ENCODE data around the gene LIPA. TPM values are rescaled to one million over a fixed set of nuclear protein-coding genes. Genes with fewer than 3 reads are reported as not detected.

The LIPA gene
- total RNA-seq, 4 donors from 2014 or later: 19.9 to 64.1 (median 28.8) TPM

- H3K4me3 ChIP-seq: no peak overlapping the region
- WGBS, 2 donors: 73 to 85% methylated on average over 1 of the region's 1 CpG
- DNase-seq: no peak
- intact Hi-C loops (cut with DNase I): no loop called here
- peaks cover 0 to 16% (median 0%) of the 10 kb centered on the region in 3 donors for H3K4me1 ChIP-seq
- no peak overlapping the region for H3K27ac ChIP-seq
- H3K36me3 ChIP-seq: no peaks in the 10 kb centered on the region
- no peaks in the 10 kb centered on the region for H3K9me3 ChIP-seq
- no peak for TF ChIP-seq CTCF (IDR thresholded peaks at IDR 0.05)
- TF ChIP-seq POLR2A (IDR thresholded peaks at IDR 0.05): no peak
- H3K27me3 ChIP-seq: no peaks in the 10 kb centered on the region
Observed at GRCh38 chr10:89263091-89263490, 11.5 kb upstream of the LIPA start.

- H3K9me3 ChIP-seq: no peaks in the 10 kb centered on the region
- no peak for DNase-seq
- H3K36me3 ChIP-seq: no peaks in the 10 kb centered on the region
- TF ChIP-seq CTCF (IDR thresholded peaks at IDR 0.05): no peak
- TF ChIP-seq POLR2A (IDR thresholded peaks at IDR 0.05): no peak
- H3K4me3 ChIP-seq: no peak overlapping the region
- no peaks in the 10 kb centered on the region for H3K27me3 ChIP-seq
- peaks cover 0 to 16% (median 0%) of the 10 kb centered on the region in 3 donors for H3K4me1 ChIP-seq
- no peak overlapping the region for H3K27ac ChIP-seq
- intact Hi-C loops (cut with DNase I): no loop called here
- 67 to 76% methylated on average over 5 of the region's 5 CpGs for WGBS, 2 donors
Observed at GRCh38 chr10:89262086-89263051, 10.8 kb upstream of the LIPA start.

GRCh38 chr10:89258881-89259280, 7.3 kb upstream of the LIPA start:
- peaks cover 0 to 5% (median 5%) of the 10 kb centered on the region in 3 donors for H3K9me3 ChIP-seq
- peaks cover 0 to 21% (median 0%) of the 10 kb centered on the region in 3 donors for H3K4me1 ChIP-seq
- WGBS, 2 donors: 58 to 64% methylated on average over 1 of the region's 1 CpG
- H3K27me3 ChIP-seq: no peaks in the 10 kb centered on the region
- no peak overlapping the region for H3K4me3 ChIP-seq
- no peak overlapping the region for H3K27ac ChIP-seq
- H3K36me3 ChIP-seq: no peaks in the 10 kb centered on the region
- TF ChIP-seq CTCF (IDR thresholded peaks at IDR 0.05): no peak
- TF ChIP-seq POLR2A (IDR thresholded peaks at IDR 0.05): no peak
- intact Hi-C loops (cut with DNase I): no loop called here
- DNase-seq: no peak

DNA sequence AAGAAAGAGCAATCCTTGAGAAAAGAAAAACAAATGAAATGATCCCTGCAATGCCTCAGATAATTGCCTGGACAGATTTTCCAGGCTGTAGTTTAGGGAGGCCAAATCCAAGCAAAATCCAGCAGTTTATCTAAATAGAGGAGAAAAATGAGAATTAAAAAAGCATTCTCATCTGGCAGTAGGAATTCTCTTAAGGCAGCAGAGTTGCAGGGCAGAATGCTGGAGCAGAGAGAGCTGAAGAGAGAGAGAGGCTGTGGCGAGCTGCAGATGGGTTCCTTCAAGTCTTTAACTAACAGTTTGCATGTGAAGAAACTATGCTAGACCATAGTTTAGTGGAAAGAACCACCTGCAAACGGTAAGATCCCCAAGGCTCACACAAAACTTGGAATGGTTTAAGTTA, 6.0 kb upstream of the LIPA start:
- 43 to 58% methylated on average over 2 of the region's 2 CpGs for WGBS, 2 donors
- no peak overlapping the region for H3K27ac ChIP-seq
- TF ChIP-seq POLR2A (IDR thresholded peaks at IDR 0.05) (no peak), CTCF (IDR thresholded peaks at IDR 0.05) (no peak)
- peaks cover 0 to 9% (median 5%) of the 10 kb centered on the region in 3 donors for H3K9me3 ChIP-seq
- H3K4me3 ChIP-seq: no peak overlapping the region
- DNase-seq: no peak
- H3K4me1 ChIP-seq: peaks cover 0 to 12% (median 0%) of the 10 kb centered on the region in 3 donors
- no peaks in the 10 kb centered on the region for H3K27me3 ChIP-seq
- H3K36me3 ChIP-seq: no peaks in the 10 kb centered on the region
- intact Hi-C loops (cut with DNase I): no loop called here

DNA sequence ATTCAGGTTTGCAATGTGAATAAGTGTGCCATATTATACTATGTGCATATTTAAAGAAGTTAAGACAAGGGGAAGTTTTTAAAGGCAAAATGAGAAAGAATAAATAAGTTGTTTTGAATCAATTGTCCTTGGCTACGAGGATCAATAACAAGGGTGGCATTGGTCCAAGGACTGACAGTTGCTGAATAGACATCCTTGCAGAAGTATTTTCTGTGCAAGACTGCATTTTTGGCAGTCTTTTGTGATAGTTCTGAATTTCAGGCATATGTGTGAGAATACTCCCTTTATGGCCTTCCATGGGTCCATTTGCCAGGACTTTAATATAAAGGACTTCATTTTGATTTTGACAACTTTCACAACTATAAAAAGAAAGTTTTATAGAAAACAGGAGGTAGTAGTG, 5.4 kb upstream of the LIPA start:
- peaks cover 0 to 9% (median 5%) of the 10 kb centered on the region in 3 donors for H3K9me3 ChIP-seq
- H3K36me3 ChIP-seq: no peaks in the 10 kb centered on the region
- intact Hi-C loops (cut with DNase I): no loop called here
- no peak overlapping the region for H3K27ac ChIP-seq
- DNase-seq: no peak
- H3K27me3 ChIP-seq: no peaks in the 10 kb centered on the region
- 67 to 77% methylated on average over 1 of the region's 1 CpG for WGBS, 2 donors
- no peak for TF ChIP-seq CTCF (IDR thresholded peaks at IDR 0.05)
- TF ChIP-seq POLR2A (IDR thresholded peaks at IDR 0.05): no peak
- H3K4me3 ChIP-seq: no peak overlapping the region
- H3K4me1 ChIP-seq: peaks cover 0 to 17% (median 0%) of the 10 kb centered on the region in 3 donors
